ENCODE results near the gene WIF1. TPM values are rescaled to one million over a fixed set of nuclear protein-coding genes. Genes with fewer than 3 reads are reported as not detected.

WIF1 gene
- total RNA-seq, 2 donors from 2014 or later: 0.28 TPM; not detected in 1

DNA sequence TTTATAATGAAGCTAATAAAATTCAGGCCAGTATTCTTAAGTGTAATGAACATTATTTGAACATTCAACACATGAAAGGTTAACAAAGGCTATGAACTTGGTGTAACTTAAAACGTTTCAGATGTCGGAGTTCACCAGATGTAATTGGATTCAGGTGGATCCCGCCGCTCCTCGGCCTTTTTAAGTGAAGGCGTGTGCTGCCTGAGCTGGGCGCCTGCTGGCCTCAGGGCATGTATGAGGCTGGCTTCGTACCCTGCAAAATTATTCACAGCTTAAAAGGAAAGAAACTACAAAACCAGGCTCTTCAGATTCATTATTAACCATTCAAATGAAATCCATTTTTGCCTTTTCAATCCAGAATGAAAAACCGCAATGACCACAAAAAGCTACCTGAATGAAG is 69.9 kb downstream of the WIF1 start:
- no peak for DNase-seq (ENCODE audit: low spot score)
- no peak overlapping the region for H3K27ac ChIP-seq
- TF ChIP-seq CTCF (IDR thresholded peaks at IDR 0.05): no peak

DNA sequence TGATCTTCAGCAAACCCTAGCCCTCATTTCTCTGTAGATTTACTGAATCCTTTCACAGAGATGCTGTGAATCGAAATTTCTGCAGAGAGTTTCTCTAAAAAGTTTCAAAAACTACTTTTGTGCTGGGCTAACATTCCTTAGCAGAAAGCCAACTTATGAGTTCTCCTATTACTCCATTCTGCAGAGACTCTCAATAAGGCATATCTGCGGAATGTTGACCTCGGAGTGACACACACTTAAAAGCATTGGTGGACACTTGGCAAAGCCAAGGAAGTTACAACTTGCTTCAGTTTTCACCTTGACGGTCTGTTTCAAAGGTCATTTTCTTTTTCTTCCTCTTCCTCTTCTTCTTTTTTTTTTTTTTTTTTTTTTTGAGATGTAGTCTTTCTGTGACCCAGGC is 75.8 kb downstream of the WIF1 start:
- Histone ChIP-seq H3K4me1 (no peaks in the 10 kb centered on the region), H3K9me3 (no peaks in the 10 kb centered on the region), H3K36me3 (no peaks in the 10 kb centered on the region), H3K27me3 (no peaks in the 10 kb centered on the region), H3K4me3 (no peak overlapping the region), H3K27ac (no peak overlapping the region)
- TF ChIP-seq CTCF (IDR thresholded peaks at IDR 0.05): no peak
- no peak for DNase-seq (ENCODE audit: low spot score)

More for the DNA sequence above, 69.9 kb downstream of the WIF1 start:
- H3K36me3 ChIP-seq: no peaks in the 10 kb centered on the region
- H3K9me3 ChIP-seq: no peaks in the 10 kb centered on the region
- no peak overlapping the region for H3K4me3 ChIP-seq
- H3K4me1 ChIP-seq: no peaks in the 10 kb centered on the region
- H3K27me3 ChIP-seq: no peaks in the 10 kb centered on the region

- Histone ChIP-seq H3K9me3 (peaks cover 0 to 11% of the 10 kb centered on the region in 2 donors), H3K4me1 (no peaks in the 10 kb centered on the region), H3K36me3 (no peaks in the 10 kb centered on the region), H3K27me3 (no peaks in the 10 kb centered on the region), H3K27ac (no peak overlapping the region), H3K4me3 (no peak overlapping the region)
- DNase-seq (ENCODE audit: low spot score): no peak
- no peak for TF ChIP-seq CTCF (IDR thresholded peaks at IDR 0.05)
Observed at GRCh38 chr12:65039301-65039700, 81.8 kb downstream of the WIF1 start.

GRCh38 chr12:65025136-65025535 is 96.0 kb downstream of the WIF1 start:
- peaks cover 0 to 4% of the 10 kb centered on the region in 2 donors for H3K9me3 ChIP-seq
- H3K36me3 ChIP-seq: no peaks in the 10 kb centered on the region
- no peak overlapping the region for H3K27ac ChIP-seq
- no peaks in the 10 kb centered on the region for H3K27me3 ChIP-seq
- no peak for TF ChIP-seq CTCF (IDR thresholded peaks at IDR 0.05)
- H3K4me3 ChIP-seq: no peak overlapping the region
- no peaks in the 10 kb centered on the region for H3K4me1 ChIP-seq
- no peak for DNase-seq (ENCODE audit: low spot score)

DNA sequence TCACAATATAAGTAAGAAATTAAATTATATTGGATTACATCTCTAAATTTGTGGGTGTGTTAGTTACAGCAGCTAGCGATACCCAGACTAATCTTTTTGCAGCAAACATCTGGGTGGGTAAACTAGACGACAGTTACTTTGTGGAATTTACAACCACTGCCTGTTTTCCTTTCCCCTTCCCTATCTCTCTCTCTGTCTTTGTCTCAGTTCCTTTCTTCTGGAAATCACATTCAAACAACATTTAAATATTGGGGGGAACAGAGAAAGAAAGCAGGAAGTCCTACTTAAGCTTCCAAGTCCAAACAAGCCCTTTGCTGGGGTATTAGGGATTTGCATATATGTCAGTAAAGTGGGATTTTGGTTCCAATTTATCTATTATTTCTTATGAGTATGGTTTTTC is 97.6 kb downstream of the WIF1 start:
- TF ChIP-seq CTCF (IDR thresholded peaks at IDR 0.05): no peak
- Histone ChIP-seq H3K4me1 (no peaks in the 10 kb centered on the region), H3K27ac (no peak overlapping the region), H3K36me3 (no peaks in the 10 kb centered on the region), H3K9me3 (peaks cover 0 to 4% of the 10 kb centered on the region in 2 donors), H3K4me3 (no peak overlapping the region), H3K27me3 (no peaks in the 10 kb centered on the region)
- DNase-seq (ENCODE audit: low spot score): no peak

GRCh38 chr12:65022960-65023359 is 98.1 kb downstream of the WIF1 start:
- no peak for TF ChIP-seq CTCF (IDR thresholded peaks at IDR 0.05)
- Histone ChIP-seq H3K9me3 (peaks cover 0 to 4% of the 10 kb centered on the region in 2 donors), H3K27me3 (no peaks in the 10 kb centered on the region), H3K4me3 (no peak overlapping the region), H3K4me1 (no peaks in the 10 kb centered on the region), H3K27ac (no peak overlapping the region), H3K36me3 (no peaks in the 10 kb centered on the region)
- no peak for DNase-seq (ENCODE audit: low spot score)
